ENCODE measurements around the gene MINAR2. TPM values are rescaled to one million over a fixed set of nuclear protein-coding genes. Genes with fewer than 3 reads are reported as not detected.

Gene MINAR2
- not detected for total RNA-seq

GRCh38 chr5:129747572-129748407 lies at the start of gene MINAR2:
Gene MINAR2, plus strand, starts transcription at chr5:129748094. Its CDS starts 97 bp downstream, at chr5:129748191.
- DNase-seq: no peak

- no peak for DNase-seq
Measured at GRCh38 chr5:129698661-129699060, 49.2 kb upstream of the MINAR2 start.

- no peak for DNase-seq
Measured at GRCh38 chr5:129716235-129716634, 31.7 kb upstream of the MINAR2 start.

- DNase-seq: peak; percentile 20
Measured at GRCh38 chr5:129716651-129717050, 31.2 kb upstream of the MINAR2 start.

GRCh38 chr5:129717751-129718310 lies 30.1 kb upstream of the MINAR2 start:
- DNase-seq: peak; percentile 8

GRCh38 chr5:129718471-129719090 lies 29.3 kb upstream of the MINAR2 start:
- peak; percentile 84 for DNase-seq

- DNase-seq: no peak
Measured at GRCh38 chr5:129724222-129724621, 23.7 kb upstream of the MINAR2 start.

GRCh38 chr5:129724647-129725046 lies 23.2 kb upstream of the MINAR2 start:
- DNase-seq: no peak

- DNase-seq: no peak
Measured at GRCh38 chr5:129739773-129740172, 8.1 kb upstream of the MINAR2 start.

- no peak for DNase-seq
Measured at GRCh38 chr5:129743541-129744187, 4.2 kb upstream of the MINAR2 start.

GRCh38 chr5:129745997-129746396 lies 1.9 kb upstream of the MINAR2 start:
- no peak for DNase-seq

- no peak for DNase-seq
Measured at GRCh38 chr5:129746876-129747275, 1.0 kb upstream of the MINAR2 start.

GRCh38 chr5:129748913-129749880 lies 1.3 kb downstream of the MINAR2 start:
- no peak for DNase-seq

GRCh38 chr5:129760636-129761325 lies 12.9 kb downstream of the MINAR2 start:
- DNase-seq: peak; percentile 33

GRCh38 chr5:129763651-129764050 lies 15.8 kb downstream of the MINAR2 start:
- DNase-seq: no peak

GRCh38 chr5:129766798-129767197 lies 18.9 kb downstream of the MINAR2 start:
- DNase-seq: no peak

- peak; percentile 96 for DNase-seq
Measured at GRCh38 chr5:129767927-129768380, 20.1 kb downstream of the MINAR2 start.

GRCh38 chr5:129768735-129769134 lies 20.8 kb downstream of the MINAR2 start:
- DNase-seq: no peak

- DNase-seq: no peak
Measured at GRCh38 chr5:129770024-129770820, 22.3 kb downstream of the MINAR2 start.
